WTC11 (cell line): Measurements from ENCODE around the gene BMP4. TPM values are rescaled to one million over a fixed set of nuclear protein-coding genes. Genes with fewer than 3 reads are reported as not detected.
A peak's percentile ranks its signal among the peaks of the same experiment; 100 is the strongest.

ENCODE experiments used
- ATF1 ChIP-seq: sonication (generic); formaldehyde crosslinking; IDR thresholded peaks from 2 replicates; pipeline ENCODE4 v1.8.1; 2023; ENCODE audit warnings: mild to moderate bottlenecking, moderate library complexity, missing genetic modification reagents
- ATF6 ChIP-seq: sonication (generic); formaldehyde crosslinking; IDR thresholded peaks from 2 replicates; pipeline ENCODE4 v1.8.1; 2023; ENCODE audit warnings: mild to moderate bottlenecking, missing genetic modification reagents
- FOXK1 ChIP-seq: sonication (generic); formaldehyde crosslinking; IDR thresholded peaks from 2 replicates; pipeline ENCODE4 v1.8.0; 2022; ENCODE audit warnings: mild to moderate bottlenecking, moderate library complexity, missing genetic modification reagents
- FOXP4 ChIP-seq: sonication (generic); formaldehyde crosslinking; IDR thresholded peaks from 2 replicates; pipeline ENCODE4 v1.8.0; 2022; ENCODE audit warnings: mild to moderate bottlenecking, missing genetic modification reagents
- GABPB1 ChIP-seq: sonication (generic); formaldehyde crosslinking; IDR thresholded peaks from 2 replicates; pipeline ENCODE4 v1.8.1; 2023; ENCODE audit warnings: mild to moderate bottlenecking, missing genetic modification reagents
- PREB ChIP-seq: sonication (generic); formaldehyde crosslinking; IDR thresholded peaks from 2 replicates; pipeline ENCODE4 v1.8.1; 2022; ENCODE audit warnings: mild to moderate bottlenecking, missing genetic modification reagents, moderate library complexity, borderline replicate concordance
- SOX15 ChIP-seq: fragments of 250-450 bp; sonication (Bioruptor Pico); IDR thresholded peaks from 2 replicates; pipeline ENCODE4 v1.9.0; 2021; ENCODE audit warnings: mild to moderate bottlenecking
- SP1 ChIP-seq: sonication (generic); formaldehyde crosslinking; conservative IDR thresholded peaks from 2 replicates; pipeline ENCODE4 v1.8.1; 2022; ENCODE audit warnings: missing genetic modification reagents
- TCF7 ChIP-seq: sonication (generic); formaldehyde crosslinking; IDR thresholded peaks from 2 replicates; pipeline ENCODE4 v1.8.0; 2022; ENCODE audit warnings: mild to moderate bottlenecking, low read depth, missing genetic modification reagents, moderate library complexity
- ZMAT4 ChIP-seq: fragments of 250-450 bp; sonication (Bioruptor Pico); IDR thresholded peaks from 2 replicates; pipeline ENCODE4 v1.9.0; 2021; ENCODE audit warnings: mild to moderate bottlenecking
- ZNF121 ChIP-seq: sonication (generic); formaldehyde crosslinking; IDR thresholded peaks from 2 replicates; pipeline ENCODE4 v1.8.0; 2023; ENCODE audit warnings: missing genetic modification reagents
- ZNF317 ChIP-seq: sonication (generic); formaldehyde crosslinking; IDR thresholded peaks from 2 replicates; pipeline ENCODE4 v1.8.1; 2023; ENCODE audit warnings: low read depth, mild to moderate bottlenecking, moderate library complexity, missing genetic modification reagents, borderline replicate concordance
- ZNF416 ChIP-seq: fragments of 250-450 bp; sonication (Bioruptor Pico); IDR thresholded peaks from 2 replicates; pipeline ENCODE4 v1.9.0; 2021; ENCODE audit warnings: mild to moderate bottlenecking, inconsistent platforms
- ZNF671 ChIP-seq: fragments of 250-450 bp; sonication (Bioruptor Pico); IDR thresholded peaks from 2 replicates; pipeline ENCODE4 v1.8.0; 2021; ENCODE audit warnings: mild to moderate bottlenecking
- total RNA-seq: library from RNA; stranded (reverse); gene quantifications from 3 replicates; pipeline ENCODE4 v1.2.3, GENCODE V29; 2021
- TF ChIP-seq, protein P1 (sequence below): sonication (generic); formaldehyde crosslinking; IDR thresholded peaks from 2 replicates; pipeline ENCODE4 v1.8.1; 2022; ENCODE audit warnings: missing genetic modification reagents, borderline replicate concordance
- TF ChIP-seq, protein P2 (sequence below): sonication (generic); formaldehyde crosslinking; IDR thresholded peaks from 2 replicates; pipeline ENCODE4 v1.8.0; 2023; ENCODE audit warnings: mild to moderate bottlenecking, missing genetic modification reagents
- TF ChIP-seq, protein P3 (sequence below): sonication (generic); formaldehyde crosslinking; conservative IDR thresholded peaks from 2 replicates; pipeline ENCODE4 v1.8.1; 2022; ENCODE audit warnings: mild to moderate bottlenecking, missing genetic modification reagents
- TF ChIP-seq, protein P4 (sequence below): sonication (generic); formaldehyde crosslinking; IDR thresholded peaks from 2 replicates; pipeline ENCODE4 v1.8.1; 2023; ENCODE audit warnings: mild to moderate bottlenecking, missing genetic modification reagents, borderline replicate concordance
- TF ChIP-seq, protein P5 (sequence below): sonication (generic); formaldehyde crosslinking; IDR thresholded peaks from 2 replicates; pipeline ENCODE4 v1.8.0; 2023; ENCODE audit warnings: missing genetic modification reagents
- TF ChIP-seq, protein P6 (sequence below): fragments of 200-600 bp; IDR thresholded peaks from 2 replicates; pipeline ENCODE4 v1.8.0; 2022; ENCODE audit warnings: antibody characterized with exemption

Gene BMP4
- total RNA-seq, 1 experiment from 2014 or later, result 7.8 TPM

DNA sequence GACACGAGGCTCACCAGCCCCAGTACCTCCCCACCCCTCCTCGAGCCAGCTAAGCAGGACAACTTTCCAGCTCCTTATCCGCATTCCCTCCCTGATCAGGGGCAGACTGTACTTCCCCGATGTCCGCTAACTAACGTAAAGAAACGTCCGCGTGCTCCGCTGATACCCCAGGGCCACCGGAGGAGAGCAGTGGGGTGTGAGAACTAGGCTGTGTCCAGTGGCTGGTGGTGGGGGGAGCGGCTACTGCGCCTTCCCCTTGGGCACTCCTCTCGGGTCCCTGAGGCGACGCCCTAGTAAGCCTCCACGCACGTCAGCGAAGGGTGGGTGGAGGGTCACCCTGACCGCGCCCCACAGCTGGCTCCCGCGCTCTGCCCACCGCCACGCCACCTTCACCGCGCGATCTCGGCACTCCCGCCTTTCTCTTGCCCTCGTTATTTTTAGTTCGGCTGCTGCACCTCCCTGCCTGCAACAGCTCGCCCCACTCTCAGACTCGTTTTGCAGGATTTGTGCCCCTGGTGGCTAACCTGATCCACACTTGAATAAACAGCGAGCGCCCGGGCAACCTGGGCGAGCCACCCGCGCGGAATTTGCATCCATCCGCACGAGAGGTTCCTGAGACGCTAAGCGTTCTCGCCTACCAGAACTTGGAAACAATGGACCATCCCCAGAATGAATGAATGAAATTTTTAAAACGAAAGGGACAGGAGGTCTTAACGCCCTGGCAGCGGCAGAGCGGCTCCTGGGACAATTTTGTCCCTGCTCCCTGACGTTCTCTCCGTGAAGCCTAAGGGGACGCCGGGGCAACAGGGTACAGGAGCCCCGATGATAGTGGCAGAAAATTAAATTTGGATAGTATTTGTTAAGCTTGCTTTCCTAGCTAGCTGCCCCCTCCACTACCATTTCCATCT is 6.9 kb upstream of the BMP4 start (continued):
- TF ChIP-seq, protein P1, sequence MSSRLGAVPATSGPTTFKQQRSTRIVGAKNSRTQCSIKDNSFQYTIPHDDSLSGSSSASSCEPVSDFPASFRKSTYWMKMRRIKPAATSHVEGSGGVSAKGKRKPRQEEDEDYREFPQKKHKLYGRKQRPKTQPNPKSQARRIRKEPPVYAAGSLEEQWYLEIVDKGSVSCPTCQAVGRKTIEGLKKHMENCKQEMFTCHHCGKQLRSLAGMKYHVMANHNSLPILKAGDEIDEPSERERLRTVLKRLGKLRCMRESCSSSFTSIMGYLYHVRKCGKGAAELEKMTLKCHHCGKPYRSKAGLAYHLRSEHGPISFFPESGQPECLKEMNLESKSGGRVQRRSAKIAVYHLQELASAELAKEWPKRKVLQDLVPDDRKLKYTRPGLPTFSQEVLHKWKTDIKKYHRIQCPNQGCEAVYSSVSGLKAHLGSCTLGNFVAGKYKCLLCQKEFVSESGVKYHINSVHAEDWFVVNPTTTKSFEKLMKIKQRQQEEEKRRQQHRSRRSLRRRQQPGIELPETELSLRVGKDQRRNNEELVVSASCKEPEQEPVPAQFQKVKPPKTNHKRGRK (CRISPR knock-in tag), result no peak
- no peak for TF ChIP-seq FOXK1 (CRISPR knock-in tag)
- TF ChIP-seq, protein P2, sequence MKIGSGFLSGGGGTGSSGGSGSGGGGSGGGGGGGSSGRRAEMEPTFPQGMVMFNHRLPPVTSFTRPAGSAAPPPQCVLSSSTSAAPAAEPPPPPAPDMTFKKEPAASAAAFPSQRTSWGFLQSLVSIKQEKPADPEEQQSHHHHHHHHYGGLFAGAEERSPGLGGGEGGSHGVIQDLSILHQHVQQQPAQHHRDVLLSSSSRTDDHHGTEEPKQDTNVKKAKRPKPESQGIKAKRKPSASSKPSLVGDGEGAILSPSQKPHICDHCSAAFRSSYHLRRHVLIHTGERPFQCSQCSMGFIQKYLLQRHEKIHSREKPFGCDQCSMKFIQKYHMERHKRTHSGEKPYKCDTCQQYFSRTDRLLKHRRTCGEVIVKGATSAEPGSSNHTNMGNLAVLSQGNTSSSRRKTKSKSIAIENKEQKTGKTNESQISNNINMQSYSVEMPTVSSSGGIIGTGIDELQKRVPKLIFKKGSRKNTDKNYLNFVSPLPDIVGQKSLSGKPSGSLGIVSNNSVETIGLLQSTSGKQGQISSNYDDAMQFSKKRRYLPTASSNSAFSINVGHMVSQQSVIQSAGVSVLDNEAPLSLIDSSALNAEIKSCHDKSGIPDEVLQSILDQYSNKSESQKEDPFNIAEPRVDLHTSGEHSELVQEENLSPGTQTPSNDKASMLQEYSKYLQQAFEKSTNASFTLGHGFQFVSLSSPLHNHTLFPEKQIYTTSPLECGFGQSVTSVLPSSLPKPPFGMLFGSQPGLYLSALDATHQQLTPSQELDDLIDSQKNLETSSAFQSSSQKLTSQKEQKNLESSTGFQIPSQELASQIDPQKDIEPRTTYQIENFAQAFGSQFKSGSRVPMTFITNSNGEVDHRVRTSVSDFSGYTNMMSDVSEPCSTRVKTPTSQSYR, result no peak
- TF ChIP-seq SOX15 (CRISPR knock-in tag), result no peak
- no peak for TF ChIP-seq SP1 (CRISPR knock-in tag)
- TF ChIP-seq ATF6 (CRISPR knock-in tag), result no peak
- no peak for TF ChIP-seq ZNF416 (CRISPR knock-in tag)
- TF ChIP-seq FOXP4 (CRISPR knock-in tag), result no peak
- TF ChIP-seq, protein P3, sequence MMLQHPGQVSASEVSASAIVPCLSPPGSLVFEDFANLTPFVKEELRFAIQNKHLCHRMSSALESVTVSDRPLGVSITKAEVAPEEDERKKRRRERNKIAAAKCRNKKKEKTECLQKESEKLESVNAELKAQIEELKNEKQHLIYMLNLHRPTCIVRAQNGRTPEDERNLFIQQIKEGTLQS (CRISPR knock-in tag), result no peak
- TF ChIP-seq, protein P4, sequence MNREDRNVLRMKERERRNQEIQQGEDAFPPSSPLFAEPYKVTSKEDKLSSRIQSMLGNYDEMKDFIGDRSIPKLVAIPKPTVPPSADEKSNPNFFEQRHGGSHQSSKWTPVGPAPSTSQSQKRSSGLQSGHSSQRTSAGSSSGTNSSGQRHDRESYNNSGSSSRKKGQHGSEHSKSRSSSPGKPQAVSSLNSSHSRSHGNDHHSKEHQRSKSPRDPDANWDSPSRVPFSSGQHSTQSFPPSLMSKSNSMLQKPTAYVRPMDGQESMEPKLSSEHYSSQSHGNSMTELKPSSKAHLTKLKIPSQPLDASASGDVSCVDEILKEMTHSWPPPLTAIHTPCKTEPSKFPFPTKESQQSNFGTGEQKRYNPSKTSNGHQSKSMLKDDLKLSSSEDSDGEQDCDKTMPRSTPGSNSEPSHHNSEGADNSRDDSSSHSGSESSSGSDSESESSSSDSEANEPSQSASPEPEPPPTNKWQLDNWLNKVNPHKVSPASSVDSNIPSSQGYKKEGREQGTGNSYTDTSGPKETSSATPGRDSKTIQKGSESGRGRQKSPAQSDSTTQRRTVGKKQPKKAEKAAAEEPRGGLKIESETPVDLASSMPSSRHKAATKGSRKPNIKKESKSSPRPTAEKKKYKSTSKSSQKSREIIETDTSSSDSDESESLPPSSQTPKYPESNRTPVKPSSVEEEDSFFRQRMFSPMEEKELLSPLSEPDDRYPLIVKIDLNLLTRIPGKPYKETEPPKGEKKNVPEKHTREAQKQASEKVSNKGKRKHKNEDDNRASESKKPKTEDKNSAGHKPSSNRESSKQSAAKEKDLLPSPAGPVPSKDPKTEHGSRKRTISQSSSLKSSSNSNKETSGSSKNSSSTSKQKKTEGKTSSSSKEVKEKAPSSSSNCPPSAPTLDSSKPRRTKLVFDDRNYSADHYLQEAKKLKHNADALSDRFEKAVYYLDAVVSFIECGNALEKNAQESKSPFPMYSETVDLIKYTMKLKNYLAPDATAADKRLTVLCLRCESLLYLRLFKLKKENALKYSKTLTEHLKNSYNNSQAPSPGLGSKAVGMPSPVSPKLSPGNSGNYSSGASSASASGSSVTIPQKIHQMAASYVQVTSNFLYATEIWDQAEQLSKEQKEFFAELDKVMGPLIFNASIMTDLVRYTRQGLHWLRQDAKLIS, result no peak
- TF ChIP-seq ZNF121, result peak; percentile 87
- no peak for TF ChIP-seq ZMAT4
- no peak for TF ChIP-seq ZNF317 (CRISPR knock-in tag)
- TF ChIP-seq TCF7 (CRISPR knock-in tag), result no peak
- no peak for TF ChIP-seq ZNF671 (CRISPR knock-in tag)
- TF ChIP-seq PREB (CRISPR knock-in tag), result no peak
- TF ChIP-seq GABPB1 (CRISPR knock-in tag), result no peak
- TF ChIP-seq, protein P5, sequence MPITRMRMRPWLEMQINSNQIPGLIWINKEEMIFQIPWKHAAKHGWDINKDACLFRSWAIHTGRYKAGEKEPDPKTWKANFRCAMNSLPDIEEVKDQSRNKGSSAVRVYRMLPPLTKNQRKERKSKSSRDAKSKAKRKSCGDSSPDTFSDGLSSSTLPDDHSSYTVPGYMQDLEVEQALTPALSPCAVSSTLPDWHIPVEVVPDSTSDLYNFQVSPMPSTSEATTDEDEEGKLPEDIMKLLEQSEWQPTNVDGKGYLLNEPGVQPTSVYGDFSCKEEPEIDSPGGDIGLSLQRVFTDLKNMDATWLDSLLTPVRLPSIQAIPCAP, result 0 out of 2 replicates have a peak, but pooled peaks have one; percentile 75
- TF ChIP-seq, protein P6, sequence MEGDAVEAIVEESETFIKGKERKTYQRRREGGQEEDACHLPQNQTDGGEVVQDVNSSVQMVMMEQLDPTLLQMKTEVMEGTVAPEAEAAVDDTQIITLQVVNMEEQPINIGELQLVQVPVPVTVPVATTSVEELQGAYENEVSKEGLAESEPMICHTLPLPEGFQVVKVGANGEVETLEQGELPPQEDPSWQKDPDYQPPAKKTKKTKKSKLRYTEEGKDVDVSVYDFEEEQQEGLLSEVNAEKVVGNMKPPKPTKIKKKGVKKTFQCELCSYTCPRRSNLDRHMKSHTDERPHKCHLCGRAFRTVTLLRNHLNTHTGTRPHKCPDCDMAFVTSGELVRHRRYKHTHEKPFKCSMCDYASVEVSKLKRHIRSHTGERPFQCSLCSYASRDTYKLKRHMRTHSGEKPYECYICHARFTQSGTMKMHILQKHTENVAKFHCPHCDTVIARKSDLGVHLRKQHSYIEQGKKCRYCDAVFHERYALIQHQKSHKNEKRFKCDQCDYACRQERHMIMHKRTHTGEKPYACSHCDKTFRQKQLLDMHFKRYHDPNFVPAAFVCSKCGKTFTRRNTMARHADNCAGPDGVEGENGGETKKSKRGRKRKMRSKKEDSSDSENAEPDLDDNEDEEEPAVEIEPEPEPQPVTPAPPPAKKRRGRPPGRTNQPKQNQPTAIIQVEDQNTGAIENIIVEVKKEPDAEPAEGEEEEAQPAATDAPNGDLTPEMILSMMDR, result no peak
- no peak for TF ChIP-seq ATF1 (CRISPR knock-in tag)
